Kidney (tissue), 14 donors: ENCODE data around the gene EHHADH. TPM values are rescaled to one million over a fixed set of nuclear protein-coding genes. Genes with fewer than 3 reads are reported as not detected.

Experiments used
- DNase-seq, 5 donors: peaks; one replicate each; pipeline ENCODE4 v3.0.0-alpha.2; 2013 to 2020
- FAIRE-seq: peaks from 2 replicates; lab custom pipeline; 2012; peaks lifted over from hg19 to GRCh38; lab: Jason Lieb, UNC
- H3K27ac ChIP-seq, 2 donors: one replicate each; pipeline ENCODE4 v1.7.0; 2013; ENCODE audit warnings: low read depth in 2 of 2, low read length in 2 of 2, inconsistent platforms in 1 of 2
- H3K27me3 ChIP-seq: one replicate; pipeline ENCODE4 v1.7.1; 2013; ENCODE audit warnings: low read length, inconsistent platforms; ENCODE audit not compliant: control insufficient read depth, insufficient read depth
- H3K36me3 ChIP-seq, 3 donors: one replicate each; pipeline versions ENCODE4 v1.7.0 to v1.7.1; 2013; ENCODE audit warnings: low read length in 3 of 3, control low read depth in 1 of 3, inconsistent platforms in 1 of 3; ENCODE audit not compliant: insufficient read depth in 3 of 3, control insufficient read depth in 2 of 3
- H3K4me1 ChIP-seq, 3 donors: one replicate each; pipeline versions ENCODE4 v1.7.0 to v1.7.1; 2013; ENCODE audit warnings: low read length in 3 of 3, inconsistent platforms in 1 of 3, low read depth in 1 of 3; ENCODE audit not compliant: control insufficient read depth in 2 of 3, insufficient read depth in 2 of 3
- H3K4me3 ChIP-seq, 3 donors: one replicate each; pipeline versions ENCODE4 v1.7.0 to v1.8.1; 2013; ENCODE audit warnings: low read length in 3 of 3, control low read depth in 1 of 3, inconsistent platforms in 1 of 3
- H3K9ac ChIP-seq, 3 donors: one replicate each; pipeline versions ENCODE4 v1.7.0 to v1.7.1; 2013; ENCODE audit warnings: low read length in 3 of 3, control low read depth in 1 of 3, inconsistent platforms in 1 of 3
- H3K9me3 ChIP-seq, 3 donors: one replicate each; pipeline versions ENCODE4 v1.7.0 to v1.7.1; 2013; ENCODE audit warnings: low read length in 3 of 3, control low read depth in 1 of 3, inconsistent platforms in 1 of 3; ENCODE audit not compliant: control insufficient read depth in 2 of 3, insufficient read depth in 1 of 3
- intact Hi-C: fragments of 100-400 bp; cut with DNase I; formaldehyde crosslinking; loops from one replicate; pipeline ENCODE4 v1.11.1; 2022
- polyA plus RNA-seq: library from polyadenylated mRNA; stranded (reverse); fragments of 350-450 nt; fragmentation: Illumina TruSeq; extraction: RNeasy Lipid Tissue Mini Kit (QIAGEN cat#74804); gene quantifications from one replicate; pipeline ENCODE4 v1.2.3, GENCODE V29; 2014; ENCODE audit warnings: low read depth, low replicate concordance; ENCODE audit not compliant: insufficient read depth
- total RNA-seq: library from RNA; stranded (reverse); fragmentation: NEBNext Ultra II Directional; extraction: Animal tissue kit (Norgen Biotek cat#: 25700); gene quantifications from one replicate; pipeline ENCODE4 v1.2.1, GENCODE V29; 2021
- TF ChIP-seq, protein P1 (sequence below): IDR thresholded peaks from 3 replicates; pipeline ENCODE4 v1.5.1; 2012; ENCODE audit warnings: mild to moderate bottlenecking, moderate library complexity, borderline replicate concordance; ENCODE audit not compliant: insufficient read depth; ENCODE audit errors: extremely low read depth
- donor health status: control.
- donor health status: control.
- donor health status: control.
- donor health status: control.
- donor health status: control.
- donor health status: DM: yes; HTN: yes; CAD: no.
- donor health status: Normal renal cell carcinoma (clear cell type).

Gene EHHADH
- total and polyA plus RNA-seq, 2 donors from 2014 or later: 27.9 to 60.9 TPM

DNA sequence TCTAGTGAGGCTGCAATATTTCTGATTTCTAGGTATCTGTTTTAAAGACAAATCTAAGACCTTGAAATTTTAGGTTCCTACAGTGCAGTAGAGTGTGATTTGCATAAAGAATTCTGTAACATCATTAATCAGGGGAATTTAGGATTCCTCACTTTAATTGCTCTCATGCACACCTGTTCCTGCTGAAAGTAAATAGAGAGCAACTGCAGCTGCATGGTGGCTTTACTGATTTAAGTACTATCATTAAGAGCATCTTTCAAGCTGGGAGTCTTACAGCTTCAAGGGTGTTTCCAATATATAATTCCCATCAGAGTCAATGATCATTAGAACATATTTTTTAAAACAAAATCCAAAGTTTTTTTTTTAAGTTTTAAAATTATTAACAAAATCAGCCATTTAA lies 65.0 kb downstream of the EHHADH start:
- no peak overlapping the region for H3K4me3 ChIP-seq
- H3K9ac ChIP-seq: no peak overlapping the region
- intact Hi-C loops: no loop called here
- no peak for DNase-seq
- TF ChIP-seq, protein P1, sequence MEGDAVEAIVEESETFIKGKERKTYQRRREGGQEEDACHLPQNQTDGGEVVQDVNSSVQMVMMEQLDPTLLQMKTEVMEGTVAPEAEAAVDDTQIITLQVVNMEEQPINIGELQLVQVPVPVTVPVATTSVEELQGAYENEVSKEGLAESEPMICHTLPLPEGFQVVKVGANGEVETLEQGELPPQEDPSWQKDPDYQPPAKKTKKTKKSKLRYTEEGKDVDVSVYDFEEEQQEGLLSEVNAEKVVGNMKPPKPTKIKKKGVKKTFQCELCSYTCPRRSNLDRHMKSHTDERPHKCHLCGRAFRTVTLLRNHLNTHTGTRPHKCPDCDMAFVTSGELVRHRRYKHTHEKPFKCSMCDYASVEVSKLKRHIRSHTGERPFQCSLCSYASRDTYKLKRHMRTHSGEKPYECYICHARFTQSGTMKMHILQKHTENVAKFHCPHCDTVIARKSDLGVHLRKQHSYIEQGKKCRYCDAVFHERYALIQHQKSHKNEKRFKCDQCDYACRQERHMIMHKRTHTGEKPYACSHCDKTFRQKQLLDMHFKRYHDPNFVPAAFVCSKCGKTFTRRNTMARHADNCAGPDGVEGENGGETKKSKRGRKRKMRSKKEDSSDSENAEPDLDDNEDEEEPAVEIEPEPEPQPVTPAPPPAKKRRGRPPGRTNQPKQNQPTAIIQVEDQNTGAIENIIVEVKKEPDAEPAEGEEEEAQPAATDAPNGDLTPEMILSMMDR: no peak
- H3K36me3 ChIP-seq: peaks cover 0 to 19% (median 10%) of the 10 kb centered on the region in 3 donors
- no peaks in the 10 kb centered on the region for H3K4me1 ChIP-seq
- FAIRE-seq: no peak
- no peaks in the 10 kb centered on the region for H3K27me3 ChIP-seq
- H3K27ac ChIP-seq: no peak overlapping the region
- no peaks in the 10 kb centered on the region for H3K9me3 ChIP-seq

DNA sequence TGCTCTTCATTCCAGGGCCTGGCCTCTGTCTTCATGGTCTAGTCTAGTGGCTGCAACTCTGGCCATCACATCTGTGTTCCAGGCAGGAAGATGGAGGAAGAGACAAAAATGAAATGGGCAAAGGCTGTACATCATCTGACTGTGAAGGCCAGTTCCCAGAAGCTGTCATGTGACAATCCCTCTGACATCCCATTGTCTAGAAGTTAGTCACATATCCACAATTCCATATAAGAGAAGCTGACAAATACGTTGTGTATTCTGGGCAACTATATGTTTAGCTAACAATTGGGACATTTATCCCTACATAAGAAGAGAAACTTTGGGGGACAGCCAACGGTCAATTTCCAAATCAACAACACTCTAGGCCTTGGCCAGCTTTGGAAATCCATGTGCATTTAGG lies 66.5 kb downstream of the EHHADH start:
- no peak for DNase-seq
- TF ChIP-seq, protein P1: no peak
- Histone ChIP-seq H3K9ac (no peak overlapping the region), H3K4me3 (no peak overlapping the region), H3K27me3 (no peaks in the 10 kb centered on the region), H3K36me3 (peaks cover 0 to 10% (median 2%) of the 10 kb centered on the region in 3 donors), H3K4me1 (no peaks in the 10 kb centered on the region), H3K27ac (no peak overlapping the region), H3K9me3 (no peaks in the 10 kb centered on the region)
- intact Hi-C loops: no loop called here
- no peak for FAIRE-seq

DNA sequence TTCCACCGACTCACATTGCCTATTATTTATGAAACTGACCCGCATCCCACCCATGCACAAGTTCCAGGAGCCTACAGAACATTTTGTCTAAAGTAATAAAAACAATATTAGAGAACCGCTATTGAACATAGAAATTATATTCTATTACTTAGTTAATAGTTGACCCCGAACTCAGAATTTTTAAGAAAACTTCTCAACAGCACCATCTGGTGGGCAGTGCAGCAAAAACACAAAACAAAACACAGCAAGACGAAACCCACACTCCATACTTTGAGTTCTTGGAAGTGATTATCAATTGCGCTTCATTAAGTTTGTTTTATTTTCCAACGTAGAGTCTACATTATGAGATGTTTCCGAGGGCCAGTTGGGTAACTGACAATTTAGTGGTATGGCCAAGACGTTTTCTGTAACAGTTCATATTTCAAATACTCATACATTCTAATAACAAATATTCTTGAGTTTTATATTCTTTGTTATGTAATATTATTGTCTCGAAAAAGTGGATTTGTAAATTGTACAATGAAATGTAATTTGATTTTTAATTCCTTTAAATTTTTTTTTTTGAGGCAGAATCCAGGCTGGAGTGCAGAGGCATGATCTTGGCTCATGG lies 77.0 kb downstream of the EHHADH start:
- DNase-seq: peak in 4 of 5 donors; percentile 47 to 73 (median 60)

More for the DNA sequence above, 77.0 kb downstream of the EHHADH start:
- Histone ChIP-seq H3K9ac (no peak overlapping the region), H3K36me3 (no peaks in the 10 kb centered on the region), H3K9me3 (no peaks in the 10 kb centered on the region), H3K27ac (no peak overlapping the region), H3K4me3 (no peak overlapping the region), H3K4me1 (no peaks in the 10 kb centered on the region), H3K27me3 (no peaks in the 10 kb centered on the region)
- TF ChIP-seq, protein P1: peak; percentile 53
- FAIRE-seq: peak; percentile 94
- intact Hi-C loops: no loop called here
